Peyer's patch (tissue), 4 donors: ENCODE data around the gene CENPVL3. TPM values are rescaled to one million over a fixed set of nuclear protein-coding genes. Genes with fewer than 3 reads are reported as not detected.

Source experiments
- DNase-seq, 3 donors: peaks; one replicate each; pipeline ENCODE4 v3.0.0-alpha.2; 2017 to 2019
- H3K27ac ChIP-seq, 4 donors: fragments of 200-600 bp; sonication (generic); one replicate each; pipeline ENCODE4 v1.5.1; 2016 to 2019
- H3K27me3 ChIP-seq, 2 donors: fragments of 200-600 bp; sonication (generic); one replicate each; pipeline ENCODE4 v1.5.1; 2019
- H3K36me3 ChIP-seq, 3 donors: fragments of 200-600 bp; sonication (generic); one replicate each; pipeline ENCODE4 v1.5.1; 2016 to 2019
- H3K4me1 ChIP-seq, 4 donors: fragments of 200-600 bp; sonication (generic); one replicate each; pipeline ENCODE4 v1.5.1; 2016 to 2019
- H3K4me3 ChIP-seq, 4 donors: fragments of 200-600 bp; sonication (generic); 1 replicate in 3 of 4; 2 replicates in 1 of 4; pipeline ENCODE4 v1.5.1; 2016 to 2019; ENCODE audit warnings: mild to moderate bottlenecking in 1 of 4
- H3K9me3 ChIP-seq, 4 donors: fragments of 200-600 bp; sonication (generic); one replicate each; pipeline ENCODE4 v1.5.1; 2016 to 2019; ENCODE audit warnings: mild to moderate bottlenecking in 1 of 4
- CTCF ChIP-seq, 6 experiments: fragments of 450-650 bp in 4 of 6; fragments of 200-600 bp in 2 of 6; sonication (generic) in 1 of 6; IDR thresholded peaks; one replicate each; pipeline ENCODE4 v1.5.1; 2017 to 2019; ENCODE audit warnings: antibody characterized with exemption in 6 of 6, mild to moderate bottlenecking in 3 of 6, moderate library complexity in 1 of 6
- POLR2A ChIP-seq, 2 donors: fragments of 450-650 bp; IDR thresholded peaks; one replicate each; pipeline ENCODE4 v1.5.1; 2017; ENCODE audit warnings: antibody characterized with exemption in 2 of 2, mild to moderate bottlenecking in 2 of 2, moderate library complexity in 2 of 2
- total RNA-seq, 4 donors: library from RNA; depleted of rRNA; stranded (reverse); fragments of >200 nt; gene quantifications; one replicate each; pipeline ENCODE4 v1.1.0, GENCODE V29; 2016

Gene CENPVL3
- total RNA-seq, 4 donors from 2014 or later, result not detected

GRCh38 chrX:51568586-51568985 lies 50.1 kb downstream of the CENPVL3 start:
- Histone ChIP-seq H3K9me3 (no peaks in the 10 kb centered on the region), H3K4me3 (no peak overlapping the region), H3K36me3 (no peaks in the 10 kb centered on the region), H3K27ac (no peak overlapping the region), H3K27me3 (no peaks in the 10 kb centered on the region), H3K4me1 (no peaks in the 10 kb centered on the region)
- no peak for TF ChIP-seq CTCF (IDR thresholded peaks at IDR 0.05)
- no peak for TF ChIP-seq POLR2A (IDR thresholded peaks at IDR 0.05)
- no peak for DNase-seq

Other genes starting within 250 kb of the CENPVL3 start
- gene NUDT11, start 122.3 kb downstream of the CENPVL3 start, total RNA-seq, result under 1 TPM in 1 of 4 donors, not detected in 3; 0.35 TPM
- not detected for gene CENPVL2, start 63.9 kb upstream of the CENPVL3 start, total RNA-seq
- not detected for gene CENPVL1, start 91.6 kb upstream of the CENPVL3 start, total RNA-seq
- gene GSPT2, start 124.5 kb upstream of the CENPVL3 start, total RNA-seq, result 1 to 10 TPM; 1.0 to 5.0 (median 1.8) TPM